Natural killer cell (primary cell): ENCODE results near the gene OLA1. TPM values are rescaled to one million over a fixed set of nuclear protein-coding genes. Genes with fewer than 3 reads are reported as not detected.
"Not testable (repeated sequence)": the region's sequence is repeated elsewhere in the genome, so short reads cannot be mapped to it uniquely, and the experiment has no call there.

Source experiments
- ATAC-seq, 3 donors: fragments of 150-1000 bp in 2 of 3; fragments of 200-7000 bp in 1 of 3; cut with Tn5 transposase; 1 replicate in 1 of 3; 2 replicates in 2 of 3; pipeline ENCODE4 v1.10.0; 2021; ENCODE audit warnings: mild to moderate bottlenecking in 2 of 3, moderate library complexity in 2 of 3
- DNase-seq, 2 donors: peaks; one replicate each; pipeline versions ENCODE4 v3.0.0 to v3.0.0-alpha.2; 2013 to 2021; ENCODE audit warnings: mixed read lengths in 1 of 2
- H3K27ac ChIP-seq: one replicate; pipeline ENCODE4 v1.5.1; 2013; ENCODE audit warnings: mild to moderate bottlenecking, low read length
- H3K27me3 ChIP-seq: one replicate; pipeline ENCODE4 v1.6.1; 2013; ENCODE audit warnings: low read length; ENCODE audit not compliant: control insufficient read depth, insufficient read depth
- H3K36me3 ChIP-seq: one replicate; pipeline ENCODE4 v1.6.1; 2013; ENCODE audit warnings: low read length; ENCODE audit not compliant: control insufficient read depth, insufficient read depth
- H3K4me1 ChIP-seq: one replicate; pipeline ENCODE4 v1.6.1; 2013; ENCODE audit warnings: low read length; ENCODE audit not compliant: control insufficient read depth, insufficient read depth
- H3K4me3 ChIP-seq: one replicate; pipeline ENCODE4 v1.5.1; 2013; ENCODE audit warnings: low read length
- H3K9me3 ChIP-seq: one replicate; pipeline ENCODE4 v1.6.1; 2013; ENCODE audit warnings: low read length; ENCODE audit not compliant: control insufficient read depth, insufficient read depth
- H3K27ac Mint-ChIP-seq, 2 donors: one replicate each; pipeline ENCODE4 v1.8.0; 2022; ENCODE audit warnings: mild to moderate bottlenecking in 2 of 2, mixed read lengths in 2 of 2, moderate library complexity in 1 of 2
- H3K27me3 Mint-ChIP-seq, 2 donors: one replicate each; pipeline ENCODE4 v1.8.0; 2022; ENCODE audit warnings: low read depth in 2 of 2, mixed read lengths in 2 of 2
- H3K36me3 Mint-ChIP-seq: one replicate; pipeline ENCODE4 v1.8.0; 2022; ENCODE audit warnings: mixed read lengths
- H3K4me1 Mint-ChIP-seq, 2 donors: one replicate each; pipeline ENCODE4 v1.8.0; 2022; ENCODE audit warnings: mixed read lengths in 2 of 2
- H3K4me3 Mint-ChIP-seq: one replicate; pipeline ENCODE4 v1.8.0; 2022; ENCODE audit warnings: mild to moderate bottlenecking, moderate library complexity, mixed read lengths
- H3K9me3 Mint-ChIP-seq, 2 donors: one replicate each; pipeline ENCODE4 v1.8.0; 2022; ENCODE audit warnings: mixed read lengths in 2 of 2
- CTCF ChIP-seq: fragments of 200-600 bp; IDR thresholded peaks from one replicate; pipeline ENCODE4 v1.8.0; 2022; ENCODE audit warnings: antibody characterized with exemption
- WGBS: methylation state at CpG from one replicate; pipeline ENCODE4 v1.1.7; 2013; ENCODE audit warnings: missing lambda C conversion rate; ENCODE audit not compliant: insufficient coverage; 5-methylcytosine and 5-hydroxymethylcytosine counted together
- intact Hi-C: fragments of 100-400 bp; cut with micrococcal nuclease; formaldehyde crosslinking; loops from one replicate; pipeline ENCODE4 v1.14.2; 2022
- total RNA-seq, 4 donors: library from RNA; stranded (reverse); fragments of 120-200 nt in 1 of 4; gene quantifications; one replicate each; pipeline versions ENCODE4 v1.2.3 to v1.2.4, GENCODE V29; 2013 to 2022

The OLA1 gene
- total RNA-seq, 3 donors from 2014 or later (not counting 1 experiment from before 2014, with no cell fraction given) = 42.3 to 45.9 (median 43.9) TPM

DNA sequence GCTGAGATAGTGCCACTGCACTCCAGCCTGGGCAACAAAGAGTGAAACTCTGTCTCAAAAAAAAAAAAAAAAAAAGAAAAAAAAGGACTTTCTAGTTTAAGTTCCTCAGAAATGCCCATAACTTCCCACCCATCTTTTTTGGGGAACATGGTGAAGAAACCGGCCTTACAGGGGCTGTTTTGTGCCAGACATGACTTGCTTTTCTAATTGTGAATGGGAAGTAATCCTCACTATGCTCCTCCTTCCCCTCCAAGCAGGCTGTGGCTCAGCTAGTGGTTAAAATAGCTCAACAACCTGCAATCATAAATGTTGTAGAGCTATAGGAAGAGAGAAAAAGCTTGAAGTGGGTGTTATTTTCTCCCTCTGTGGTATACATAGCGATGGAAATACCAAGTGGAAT, 34.1 kb upstream of the OLA1 start:
- no peaks in the 10 kb centered on the region for H3K9me3 ChIP-seq
- Mint-ChIP-seq H3K4me3 (no peak overlapping the region), H3K27me3 (peaks cover 24 to 48% of the 10 kb centered on the region in 2 donors), H3K36me3 (no peaks in the 10 kb centered on the region), H3K9me3 (no peaks in the 10 kb centered on the region), H3K27ac (no peak overlapping the region), H3K4me1 (no peaks in the 10 kb centered on the region)
- intact Hi-C loops = no loop called here
- H3K4me1 ChIP-seq = no peaks in the 10 kb centered on the region
- H3K27ac ChIP-seq = no peak overlapping the region
- ATAC-seq (no peak), DNase-seq (no peak)
- TF ChIP-seq CTCF = no peak
- H3K36me3 ChIP-seq = no peaks in the 10 kb centered on the region
- no peak overlapping the region for H3K4me3 ChIP-seq
- WGBS = 19% methylated on average over 1 of the region's 2 CpGs
- H3K27me3 ChIP-seq = peaks cover 2% of the 10 kb centered on the region

- Mint-ChIP-seq H3K27me3 (peaks cover 27 to 41% of the 10 kb centered on the region in 2 donors), H3K9me3 (no peaks in the 10 kb centered on the region), H3K27ac (no peak overlapping the region), H3K4me3 (no peak overlapping the region), H3K4me1 (no peaks in the 10 kb centered on the region), H3K36me3 (no peaks in the 10 kb centered on the region)
- H3K27ac ChIP-seq = no peak overlapping the region
- no peak for ATAC-seq
- TF ChIP-seq CTCF = no peak
- WGBS = 82% methylated on average over 1 of the region's 1 CpG
- no peaks in the 10 kb centered on the region for H3K4me1 ChIP-seq
- intact Hi-C loops = no loop called here
- H3K27me3 ChIP-seq = peaks cover 1% of the 10 kb centered on the region
- no peak for DNase-seq
- no peak overlapping the region for H3K4me3 ChIP-seq
- H3K36me3 ChIP-seq = no peaks in the 10 kb centered on the region
- H3K9me3 ChIP-seq = no peaks in the 10 kb centered on the region
Measured at GRCh38 chr2:174281736-174282135, 33.4 kb upstream of the OLA1 start.

DNA sequence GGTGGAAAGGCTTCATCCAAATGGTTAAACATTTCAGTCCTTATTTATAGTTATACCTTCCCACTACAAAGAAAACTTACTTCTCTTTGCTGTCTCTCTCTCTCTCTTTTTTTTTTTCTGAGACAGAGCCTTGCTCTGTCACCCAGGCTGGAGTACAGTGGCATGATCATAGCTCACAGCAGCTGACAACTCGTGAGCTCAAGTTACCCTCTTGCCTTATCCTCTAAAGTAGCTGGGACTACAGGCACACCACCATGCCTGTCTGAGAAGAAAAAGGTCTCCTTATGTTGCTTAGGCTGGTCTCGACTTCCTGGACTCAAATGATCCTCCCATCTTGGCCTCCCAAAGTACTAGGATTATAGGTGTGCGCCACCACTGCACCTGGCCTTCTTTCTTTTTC, 32.3 kb upstream of the OLA1 start:
- no peaks in the 10 kb centered on the region for H3K9me3 ChIP-seq
- intact Hi-C loops = no loop called here
- TF ChIP-seq CTCF = no peak
- no peaks in the 10 kb centered on the region for H3K4me1 Mint-ChIP-seq
- H3K36me3 ChIP-seq = no peaks in the 10 kb centered on the region
- H3K27ac Mint-ChIP-seq = no peak overlapping the region
- no peak for DNase-seq
- no peaks in the 10 kb centered on the region for H3K36me3 Mint-ChIP-seq
- H3K27me3 Mint-ChIP-seq = peaks cover 27 to 36% of the 10 kb centered on the region in 2 donors
- no peaks in the 10 kb centered on the region for H3K4me1 ChIP-seq
- no peaks in the 10 kb centered on the region for H3K9me3 Mint-ChIP-seq
- no peak overlapping the region for H3K27ac ChIP-seq
- H3K4me3 Mint-ChIP-seq = no peak overlapping the region
- no peak for ATAC-seq
- 89% methylated on average over 1 of the region's 3 CpGs for WGBS
- H3K27me3 ChIP-seq = no peaks in the 10 kb centered on the region
- H3K4me3 ChIP-seq = no peak overlapping the region

DNA sequence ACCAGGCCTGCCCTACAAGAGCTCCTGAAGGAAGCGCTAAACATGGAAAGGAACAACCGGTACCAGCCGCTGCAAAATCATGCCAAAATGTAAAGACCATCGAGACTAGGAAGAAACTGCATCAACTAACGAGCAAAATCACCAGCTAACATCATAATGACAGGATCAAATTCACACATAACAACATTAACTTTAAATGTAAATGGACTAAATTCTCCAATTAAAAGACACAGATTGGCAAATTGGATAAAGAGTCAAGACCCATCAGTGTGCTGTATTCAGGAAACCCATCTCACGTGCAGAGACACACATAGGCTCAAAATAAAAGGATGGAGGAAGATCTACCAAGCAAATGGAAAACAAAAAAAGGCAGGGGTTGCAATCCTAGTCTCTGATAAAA, 21.9 kb upstream of the OLA1 start:
- intact Hi-C loops = not testable (repeated sequence)

More for the DNA sequence above, 21.9 kb upstream of the OLA1 start:
- not testable (repeated sequence) for H3K27me3 ChIP-seq, H3K4me3 ChIP-seq, DNase-seq, H3K4me1 ChIP-seq, H3K36me3 ChIP-seq, ATAC-seq, H3K27ac Mint-ChIP-seq, H3K36me3 Mint-ChIP-seq, H3K9me3 ChIP-seq, H3K4me3 Mint-ChIP-seq, H3K27ac ChIP-seq, H3K4me1 Mint-ChIP-seq, H3K9me3 Mint-ChIP-seq
- H3K27me3 Mint-ChIP-seq = peaks cover 21 to 30% of the 10 kb centered on the region in 2 donors
- no CpG with 5 or more reads among the region's 6 CpGs for WGBS
